AG04449 (cell line): ENCODE measurements around the gene ALS2CL.

Source experiments
- CTCF ChIA-PET: fragments of 350-600 bp; formaldehyde crosslinking; extraction: SDS; loops from one replicate; lab custom pipeline; 2021; ENCODE audit warnings: antibody characterized with exemption; lab: Yijun Ruan, JAX
- POLR2A ChIA-PET: fragments of 400-600, 350-600 bp; formaldehyde crosslinking; extraction: SDS; loops from one replicate; lab custom pipeline; 2020; ENCODE audit warnings: antibody characterized with exemption, inconsistent platforms; lab: Yijun Ruan, JAX
- DNase-seq: peaks from one replicate; pipeline ENCODE4 v3.0.0-alpha.2; 2010; ENCODE audit warnings: low read depth, low spot score
- H3K4me3 ChIP-seq: 2 replicates; pipeline ENCODE4 v1.5.1; 2011; ENCODE audit warnings: low read depth, mild to moderate bottlenecking, control low read depth, low read length
- TF ChIP-seq, protein P1 (sequence below): IDR thresholded peaks from one replicate; pipeline ENCODE4 v1.5.1; 2011; ENCODE audit warnings: mild to moderate bottlenecking, moderate library complexity, low read length, control low read depth, inconsistent platforms; ENCODE audit not compliant: insufficient read depth; ENCODE audit errors: missing control alignments

ALS2CL gene

DNA sequence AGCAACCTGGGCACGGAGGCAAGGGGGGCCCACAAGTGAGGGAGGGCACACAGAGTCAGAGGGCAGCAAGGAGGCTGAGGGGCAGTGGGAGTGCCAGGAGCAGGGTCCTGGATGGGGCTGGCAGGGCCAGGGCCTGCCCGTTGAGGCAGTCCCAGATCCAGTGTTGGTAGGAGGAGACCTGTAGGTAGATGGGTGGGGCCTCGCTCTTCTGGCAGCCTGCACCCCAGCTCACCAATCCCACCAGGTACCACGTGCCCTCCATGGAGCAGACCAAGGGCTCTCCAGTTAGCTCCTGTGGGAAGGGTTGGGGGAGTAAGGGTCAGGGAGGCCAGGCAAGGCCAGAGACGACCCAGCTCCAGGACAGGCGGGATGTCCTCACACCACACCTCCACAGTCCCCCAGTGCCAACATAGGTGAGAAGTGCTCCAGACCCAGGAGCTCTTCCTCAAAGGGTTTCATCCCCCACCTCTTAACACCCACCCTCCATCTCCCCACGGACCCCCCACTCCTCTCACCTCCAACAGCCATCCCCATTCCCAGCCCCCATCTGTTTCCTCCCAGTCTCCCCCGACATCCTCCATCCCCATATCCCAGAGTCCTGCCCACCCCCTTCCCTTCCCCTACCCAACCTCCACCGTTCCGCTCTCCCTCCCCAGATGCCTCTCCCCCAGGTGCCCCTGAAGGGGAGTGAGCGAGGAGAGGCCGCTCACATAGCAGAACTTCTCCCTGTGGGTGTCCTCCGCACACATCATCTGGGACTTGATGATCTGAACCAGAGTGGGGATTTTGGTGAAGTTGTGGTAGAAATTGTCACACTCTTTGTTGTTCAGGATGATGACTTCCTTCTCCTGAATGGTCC is 18.9 kb upstream of the ALS2CL start:
- TF ChIP-seq, protein P1, sequence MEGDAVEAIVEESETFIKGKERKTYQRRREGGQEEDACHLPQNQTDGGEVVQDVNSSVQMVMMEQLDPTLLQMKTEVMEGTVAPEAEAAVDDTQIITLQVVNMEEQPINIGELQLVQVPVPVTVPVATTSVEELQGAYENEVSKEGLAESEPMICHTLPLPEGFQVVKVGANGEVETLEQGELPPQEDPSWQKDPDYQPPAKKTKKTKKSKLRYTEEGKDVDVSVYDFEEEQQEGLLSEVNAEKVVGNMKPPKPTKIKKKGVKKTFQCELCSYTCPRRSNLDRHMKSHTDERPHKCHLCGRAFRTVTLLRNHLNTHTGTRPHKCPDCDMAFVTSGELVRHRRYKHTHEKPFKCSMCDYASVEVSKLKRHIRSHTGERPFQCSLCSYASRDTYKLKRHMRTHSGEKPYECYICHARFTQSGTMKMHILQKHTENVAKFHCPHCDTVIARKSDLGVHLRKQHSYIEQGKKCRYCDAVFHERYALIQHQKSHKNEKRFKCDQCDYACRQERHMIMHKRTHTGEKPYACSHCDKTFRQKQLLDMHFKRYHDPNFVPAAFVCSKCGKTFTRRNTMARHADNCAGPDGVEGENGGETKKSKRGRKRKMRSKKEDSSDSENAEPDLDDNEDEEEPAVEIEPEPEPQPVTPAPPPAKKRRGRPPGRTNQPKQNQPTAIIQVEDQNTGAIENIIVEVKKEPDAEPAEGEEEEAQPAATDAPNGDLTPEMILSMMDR: no peak
- POLR2A ChIA-PET: no interaction called here
- CTCF ChIA-PET: interaction anchor here (0.8 to 0.9 kb wide), 2 partner anchors 155 to 197 kb away, joined by 3 read pairs; no protein-coding TSS in a partner anchor
- no peak overlapping the region for H3K4me3 ChIP-seq
- no peak for DNase-seq

DNA sequence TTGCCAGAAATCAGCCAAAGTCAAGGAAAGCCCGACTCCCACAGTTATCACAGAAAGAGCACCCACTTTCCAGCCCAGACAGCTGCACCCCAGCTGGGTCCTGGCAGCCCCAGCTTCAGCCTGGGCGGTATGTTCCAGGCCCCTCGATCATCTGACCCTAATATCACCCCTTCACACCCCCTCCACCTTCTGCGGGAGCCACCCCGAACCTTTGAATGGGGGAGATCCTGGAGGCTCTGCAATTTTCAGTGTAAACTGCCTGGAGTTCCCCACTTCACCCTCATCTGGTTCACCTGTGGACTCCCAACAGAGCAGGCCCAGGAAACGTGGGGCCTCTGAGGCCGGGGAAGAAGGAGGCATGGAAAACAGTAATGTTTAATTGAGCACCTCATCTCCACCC is 18.3 kb upstream of the ALS2CL start:
- TF ChIP-seq, protein P1: no peak
- no peak for DNase-seq
- POLR2A ChIA-PET: no interaction called here
- H3K4me3 ChIP-seq: no peak overlapping the region
- CTCF ChIA-PET: interaction anchor here (0.9 to 1.8 kb wide), 4 partner anchors 9 to 612 kb away, joined by 3 to 4 read pairs (median 4); no protein-coding TSS in a partner anchor

DNA sequence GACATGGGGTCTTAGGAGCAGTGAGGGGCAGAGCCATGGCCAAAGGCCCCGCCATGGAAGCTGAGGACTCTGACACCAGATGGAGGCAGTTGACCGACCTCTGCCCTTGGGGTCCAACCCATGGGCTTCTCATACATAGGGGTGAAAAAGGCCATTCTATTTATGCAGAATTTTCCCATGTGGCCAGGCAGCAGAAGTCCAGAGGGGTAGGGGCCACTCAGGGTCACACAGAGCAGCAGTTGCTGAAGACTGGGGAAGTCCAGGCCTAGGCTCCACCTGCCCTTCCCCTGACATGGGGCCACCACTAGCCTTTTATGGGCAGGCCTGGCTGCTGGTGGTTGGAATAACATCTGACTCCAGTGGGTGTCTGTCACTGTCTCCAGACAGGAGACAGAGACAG is 17.8 kb upstream of the ALS2CL start:
- POLR2A ChIA-PET: no interaction called here
- no peak overlapping the region for H3K4me3 ChIP-seq
- CTCF ChIA-PET: interaction anchor here (1.0 to 1.8 kb wide), 5 partner anchors 8 to 613 kb away, joined by 3 to 4 read pairs (median 3); no protein-coding TSS in a partner anchor
- DNase-seq: no peak
- TF ChIP-seq, protein P1: no peak

DNA sequence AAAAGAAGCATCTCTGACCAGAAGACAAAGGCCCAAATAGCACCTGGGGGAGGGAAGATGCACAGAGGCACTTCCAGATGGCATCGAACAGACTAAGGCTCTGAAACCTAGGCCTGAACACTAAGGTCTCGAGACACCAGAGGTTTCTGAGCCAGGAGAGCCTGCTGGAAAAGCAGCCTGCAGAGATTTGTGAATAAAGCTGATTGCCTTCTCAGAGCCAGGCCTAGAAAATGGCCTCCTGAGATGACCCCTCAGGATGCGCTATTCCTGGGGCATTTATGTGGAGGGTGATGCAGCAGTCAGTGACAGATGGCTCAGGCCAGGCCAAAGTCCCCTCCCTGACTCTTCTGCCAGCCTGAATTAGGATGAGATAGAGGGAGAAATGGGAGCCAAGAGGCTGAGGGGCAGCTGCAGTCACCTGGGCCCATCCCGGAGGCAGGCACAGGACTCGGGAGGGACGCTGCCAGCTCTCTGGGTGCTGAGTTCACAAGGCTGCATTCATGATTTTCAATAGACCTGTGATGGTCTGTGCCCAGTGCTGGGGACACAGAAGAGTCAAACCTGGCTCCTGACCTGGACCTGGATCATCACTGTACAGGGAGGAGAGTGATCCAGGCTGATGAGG is 17.3 kb upstream of the ALS2CL start:
- ChIA-PET CTCF (interaction anchor here (1.0 to 6.3 kb wide), 6 partner anchors 8 to 613 kb away, joined by 3 to 161 read pairs (median 4); no protein-coding TSS in a partner anchor), POLR2A (no interaction called here)
- no peak overlapping the region for H3K4me3 ChIP-seq
- TF ChIP-seq, protein P1: no peak
- no peak for DNase-seq

DNA sequence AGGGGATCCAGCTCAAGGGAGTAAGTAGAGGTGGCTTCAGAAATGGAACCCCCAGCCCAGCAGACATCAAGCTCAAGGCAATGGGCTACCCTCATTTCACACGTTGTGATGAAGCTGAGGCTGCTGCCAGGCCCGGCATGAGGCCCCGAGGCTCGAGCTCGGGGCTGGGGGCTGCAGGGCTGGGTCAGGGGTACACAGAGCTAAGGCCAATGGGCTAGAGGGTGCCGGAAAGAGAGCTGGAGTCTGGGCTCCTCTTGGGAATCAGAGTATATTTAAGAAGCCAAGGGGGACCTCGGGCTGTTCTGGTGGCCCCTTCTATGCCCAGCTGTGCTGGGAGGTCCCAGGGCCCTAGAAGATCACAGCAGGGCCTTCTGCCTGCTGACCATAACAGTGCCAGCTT is 16.8 kb upstream of the ALS2CL start:
- TF ChIP-seq, protein P1: no peak
- ChIA-PET CTCF (interaction anchor here (1.0 to 6.3 kb wide), 5 partner anchors 8 to 614 kb away, joined by 3 to 161 read pairs (median 4); no protein-coding TSS in a partner anchor), POLR2A (no interaction called here)
- no peak for DNase-seq
- H3K4me3 ChIP-seq: no peak overlapping the region

DNA sequence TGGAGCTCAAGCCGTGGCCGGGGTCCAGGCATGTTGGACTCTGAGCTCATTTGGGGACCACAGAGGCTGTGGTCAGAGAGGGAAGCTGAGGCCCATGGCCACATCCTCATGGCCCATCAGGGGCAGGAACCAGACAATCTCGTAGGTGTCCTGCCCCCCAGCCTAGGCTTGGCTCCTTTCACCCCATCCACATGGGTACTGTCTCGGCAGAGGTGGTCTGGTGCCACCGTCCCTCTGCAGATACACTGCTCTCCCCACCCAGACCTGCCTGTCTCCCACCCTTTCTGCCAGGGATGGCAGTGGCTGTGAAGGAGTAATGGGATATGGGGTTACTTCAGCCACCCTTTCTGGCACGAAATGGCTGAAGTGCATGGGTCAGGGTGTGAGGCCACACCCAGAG is 16.2 kb upstream of the ALS2CL start:
- TF ChIP-seq, protein P1: no peak
- ChIA-PET POLR2A (no interaction called here), CTCF (interaction anchor here (1.8 to 6.3 kb wide), 3 partner anchors 12 to 614 kb away, joined by 4 to 161 read pairs (median 32); no protein-coding TSS in a partner anchor)
- DNase-seq: no peak
- H3K4me3 ChIP-seq: no peak overlapping the region
